ENCODE results near the gene EFNA5. TPM values are rescaled to one million over a fixed set of nuclear protein-coding genes. Genes with fewer than 3 reads are reported as not detected.

Gene EFNA5
- total RNA-seq, 1 donor from 2014 or later: 12.6 TPM

GRCh38 chr5:107523029-107523680, 147.6 kb downstream of the EFNA5 start:
- Histone ChIP-seq H3K4me3 (ENCODE audit: low read depth, low read length) (no peak overlapping the region), H3K36me3 (ENCODE audit: control insufficient read depth, insufficient read depth, low read length) (no peaks in the 10 kb centered on the region), H3K27me3 (ENCODE audit: control insufficient read depth, insufficient read depth, low read length) (no peaks in the 10 kb centered on the region)
- no peak for TF ChIP-seq CTCF (IDR thresholded peaks at IDR 0.05; ENCODE audit: insufficient read depth, low read length, poor library complexity, severe bottlenecking)
- no peak for DNase-seq (ENCODE audit: low read depth)

DNA sequence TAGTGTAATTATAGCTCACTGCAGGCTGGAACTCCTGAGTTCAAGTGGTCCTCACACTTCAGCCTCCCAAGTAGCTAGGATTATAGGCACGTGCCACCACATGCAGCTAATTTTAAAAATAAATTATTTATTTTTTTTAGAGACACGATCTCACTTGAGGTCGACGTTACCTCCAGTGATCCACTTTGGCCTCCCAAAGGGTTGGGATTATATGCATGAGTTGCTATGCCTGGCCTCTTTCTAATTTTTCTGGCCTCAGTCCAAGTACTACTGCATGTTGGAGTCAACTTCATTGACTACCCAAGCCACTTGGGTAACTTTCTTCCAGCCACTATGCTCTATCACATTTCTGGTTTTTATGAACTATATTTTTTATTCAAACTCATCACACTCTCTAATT, 148.3 kb downstream of the EFNA5 start:
- no peak overlapping the region for H3K4me3 ChIP-seq (ENCODE audit: low read depth, low read length)
- no peak for TF ChIP-seq CTCF (IDR thresholded peaks at IDR 0.05; ENCODE audit: insufficient read depth, low read length, poor library complexity, severe bottlenecking)
- H3K36me3 ChIP-seq (ENCODE audit: control insufficient read depth, insufficient read depth, low read length): no peaks in the 10 kb centered on the region
- H3K27me3 ChIP-seq (ENCODE audit: control insufficient read depth, insufficient read depth, low read length): no peaks in the 10 kb centered on the region
- DNase-seq (ENCODE audit: low read depth): no peak

DNA sequence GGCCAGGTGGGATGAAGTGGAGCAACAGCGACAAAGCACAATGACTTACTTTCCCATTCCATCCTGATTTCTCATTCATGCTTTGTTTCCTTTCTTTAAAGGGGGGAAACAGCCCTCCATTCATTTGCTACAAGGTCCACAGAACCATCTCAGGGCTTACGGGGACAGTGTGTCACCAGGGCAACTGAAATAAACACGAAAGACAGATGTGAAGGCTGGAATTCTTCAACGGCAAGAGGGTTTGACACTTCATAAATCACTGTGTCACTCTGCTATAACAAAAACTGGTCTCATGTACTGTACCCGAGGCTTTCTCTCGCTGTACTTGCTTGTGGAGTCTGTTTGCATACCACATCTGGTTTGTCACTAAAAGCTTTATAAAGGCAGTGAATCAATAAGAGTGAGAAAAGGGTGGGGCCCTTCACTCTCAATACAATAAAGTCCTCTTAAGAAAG, 150.8 kb downstream of the EFNA5 start:
- H3K36me3 ChIP-seq (ENCODE audit: control insufficient read depth, insufficient read depth, low read length): no peaks in the 10 kb centered on the region
- TF ChIP-seq CTCF (IDR thresholded peaks at IDR 0.05; ENCODE audit: insufficient read depth, low read length, poor library complexity, severe bottlenecking): no peak
- H3K4me3 ChIP-seq (ENCODE audit: low read depth, low read length): no peak overlapping the region
- H3K27me3 ChIP-seq (ENCODE audit: control insufficient read depth, insufficient read depth, low read length): no peaks in the 10 kb centered on the region
- DNase-seq (ENCODE audit: low read depth): peak; percentile 79

- no peak overlapping the region for H3K4me3 ChIP-seq (ENCODE audit: low read depth, low read length)
- no peaks in the 10 kb centered on the region for H3K36me3 ChIP-seq (ENCODE audit: control insufficient read depth, insufficient read depth, low read length)
- no peaks in the 10 kb centered on the region for H3K27me3 ChIP-seq (ENCODE audit: control insufficient read depth, insufficient read depth, low read length)
- no peak for TF ChIP-seq CTCF (IDR thresholded peaks at IDR 0.05; ENCODE audit: insufficient read depth, low read length, poor library complexity, severe bottlenecking)
- DNase-seq (ENCODE audit: low read depth): no peak
Observed at GRCh38 chr5:107518616-107519015, 152.1 kb downstream of the EFNA5 start.

GRCh38 chr5:107518190-107518589, 152.5 kb downstream of the EFNA5 start:
- no peak for DNase-seq (ENCODE audit: low read depth)
- no peaks in the 10 kb centered on the region for H3K36me3 ChIP-seq (ENCODE audit: control insufficient read depth, insufficient read depth, low read length)
- TF ChIP-seq CTCF (IDR thresholded peaks at IDR 0.05; ENCODE audit: insufficient read depth, low read length, poor library complexity, severe bottlenecking): no peak
- no peaks in the 10 kb centered on the region for H3K27me3 ChIP-seq (ENCODE audit: control insufficient read depth, insufficient read depth, low read length)
- no peak overlapping the region for H3K4me3 ChIP-seq (ENCODE audit: low read depth, low read length)
